Measurements from ENCODE around the gene SCARB1.

The SCARB1 gene

DNA sequence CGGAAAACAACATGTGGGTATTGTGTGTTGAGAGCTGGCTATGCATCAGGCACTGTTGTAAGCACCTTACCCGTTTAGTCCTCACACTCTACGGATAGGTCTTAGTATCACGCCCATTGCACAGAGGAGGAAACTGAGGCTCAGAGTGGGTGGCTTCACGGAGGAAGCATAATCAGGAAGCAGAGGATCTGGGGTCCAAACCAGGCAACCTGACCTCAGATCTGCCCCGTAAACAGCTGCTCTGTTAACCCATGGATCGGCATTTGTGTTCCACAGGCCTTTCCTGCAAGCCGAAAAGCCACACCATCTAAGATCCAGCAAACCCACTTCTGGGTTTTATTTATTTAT is 107.9 kb downstream of the SCARB1 start:
- DNase-seq = no peak

- DNase-seq = no peak
These were observed 108.5 kb downstream of the SCARB1 start for GRCh38 chr12:124754949-124755800.

GRCh38 chr12:124754491-124754890 is 109.2 kb downstream of the SCARB1 start:
- no peak for DNase-seq

DNA sequence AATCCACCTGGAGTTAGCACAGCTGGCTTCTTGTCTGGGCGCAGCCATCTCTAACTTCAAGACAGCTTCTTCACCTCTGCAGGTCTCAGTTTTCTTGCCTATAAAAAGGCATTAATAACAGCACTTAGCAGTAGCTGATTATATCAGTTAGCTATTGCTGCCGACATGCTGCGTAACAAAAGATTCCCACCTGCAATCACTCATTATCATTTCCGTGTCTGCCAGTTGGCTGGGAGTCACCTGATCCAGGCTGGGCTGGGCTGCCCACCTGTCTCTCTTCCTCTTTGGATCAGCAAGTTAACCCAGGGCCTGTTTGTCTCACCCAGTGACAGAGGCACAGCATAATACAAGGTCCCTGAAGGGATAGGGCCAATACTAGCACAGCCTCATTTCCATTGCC is 109.7 kb downstream of the SCARB1 start:
- no peak for DNase-seq

DNA sequence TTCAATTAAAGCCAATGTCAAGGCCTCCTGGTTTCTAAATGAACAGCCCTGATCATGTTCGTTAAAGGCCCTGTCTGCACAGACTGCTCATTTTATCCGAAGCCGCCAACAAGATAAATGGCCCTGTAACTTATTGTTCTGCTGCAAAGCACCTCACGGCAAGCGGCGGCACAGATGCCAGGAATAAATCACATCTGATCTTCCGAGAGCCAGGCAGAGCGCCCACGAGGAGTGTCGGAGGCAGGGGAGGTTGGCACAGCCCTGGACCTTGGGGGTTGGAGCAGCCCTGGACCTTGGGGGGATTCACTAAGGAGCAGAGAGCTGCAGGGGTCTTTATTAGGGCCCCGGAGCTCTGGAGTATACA is 110.5 kb downstream of the SCARB1 start:
- DNase-seq = no peak

DNA sequence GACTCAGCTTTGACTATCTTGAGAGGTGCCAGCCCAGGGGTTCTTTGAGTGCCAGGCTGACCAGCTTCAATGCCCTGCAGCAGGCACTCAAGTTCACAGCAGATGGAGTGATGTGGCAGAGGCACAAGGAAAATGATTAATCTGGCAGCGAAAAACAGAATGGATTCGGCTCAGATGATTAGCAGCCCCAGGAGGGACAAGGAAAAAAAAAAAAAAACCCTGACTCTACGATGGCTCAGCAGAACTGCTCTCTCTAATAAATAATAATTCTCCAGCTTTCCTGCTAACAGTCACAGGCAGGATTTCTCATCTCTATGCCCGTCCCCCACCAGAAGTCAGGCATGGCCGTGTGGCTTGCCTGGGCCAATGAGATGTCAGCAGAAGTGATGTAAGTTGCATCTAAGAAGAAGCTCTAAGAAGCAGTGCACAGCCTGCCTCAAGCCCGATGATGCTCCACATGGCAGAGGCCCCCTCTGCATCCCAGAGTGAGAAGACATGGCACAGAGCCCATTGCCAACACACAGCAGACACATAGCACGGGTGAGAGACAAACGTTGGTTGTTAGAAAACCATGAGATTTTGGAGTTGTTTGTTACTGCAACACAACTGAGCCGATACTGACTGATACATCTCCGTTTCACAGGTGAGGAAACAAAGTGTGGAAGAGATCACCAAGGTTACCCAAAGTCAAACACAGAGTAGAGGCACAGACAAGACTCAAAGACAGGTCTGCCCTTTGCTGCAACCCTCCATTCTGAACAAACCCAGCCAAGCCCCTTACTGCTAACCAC is 111.0 kb downstream of the SCARB1 start:
- DNase-seq = no peak

- DNase-seq = no peak
These were observed 111.9 kb downstream of the SCARB1 start for GRCh38 chr12:124751654-124752355.

GRCh38 chr12:124750787-124751471 is 112.7 kb downstream of the SCARB1 start:
- no peak for DNase-seq

- DNase-seq = no peak
These were observed 113.5 kb downstream of the SCARB1 start for GRCh38 chr12:124750149-124750656.

GRCh38 chr12:124749725-124750124 is 113.9 kb downstream of the SCARB1 start:
- DNase-seq = no peak

DNA sequence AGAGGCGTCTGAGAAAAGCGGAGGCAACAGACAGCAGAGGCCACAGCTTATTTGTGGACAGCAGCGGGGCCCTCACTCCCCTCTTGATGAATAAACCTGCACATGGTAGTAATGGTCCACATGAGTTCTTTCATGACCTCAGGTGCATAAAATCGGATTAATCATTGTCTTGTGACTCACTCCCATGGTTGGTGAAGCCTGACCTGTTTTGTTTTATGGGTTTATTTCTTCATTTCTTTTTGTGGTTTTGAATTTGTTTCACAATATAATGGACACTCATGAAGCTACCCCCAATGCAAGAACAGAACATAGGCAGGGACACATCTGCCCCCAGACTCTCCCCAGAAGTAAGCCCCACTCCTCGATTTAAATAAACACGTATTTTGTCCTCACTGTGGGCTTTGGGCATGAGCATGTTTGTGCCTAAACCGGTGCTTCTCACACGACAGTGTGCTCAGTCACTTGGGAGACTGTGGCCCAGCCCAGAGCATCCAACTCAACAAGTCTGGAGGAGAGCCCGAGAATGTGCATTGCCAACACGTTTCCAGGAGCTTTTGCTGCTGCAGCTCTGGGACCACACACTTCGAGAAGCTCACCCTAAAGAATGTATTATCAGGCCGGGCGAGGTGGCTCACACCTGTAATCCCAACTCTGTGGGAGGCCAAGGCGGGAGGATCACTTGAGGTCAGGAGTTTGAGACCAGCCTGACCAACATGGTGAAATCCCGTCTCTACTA is 116.1 kb downstream of the SCARB1 start:
- DNase-seq = no peak

GRCh38 chr12:124746649-124747425 is 116.8 kb downstream of the SCARB1 start:
- DNase-seq = no peak

DNA sequence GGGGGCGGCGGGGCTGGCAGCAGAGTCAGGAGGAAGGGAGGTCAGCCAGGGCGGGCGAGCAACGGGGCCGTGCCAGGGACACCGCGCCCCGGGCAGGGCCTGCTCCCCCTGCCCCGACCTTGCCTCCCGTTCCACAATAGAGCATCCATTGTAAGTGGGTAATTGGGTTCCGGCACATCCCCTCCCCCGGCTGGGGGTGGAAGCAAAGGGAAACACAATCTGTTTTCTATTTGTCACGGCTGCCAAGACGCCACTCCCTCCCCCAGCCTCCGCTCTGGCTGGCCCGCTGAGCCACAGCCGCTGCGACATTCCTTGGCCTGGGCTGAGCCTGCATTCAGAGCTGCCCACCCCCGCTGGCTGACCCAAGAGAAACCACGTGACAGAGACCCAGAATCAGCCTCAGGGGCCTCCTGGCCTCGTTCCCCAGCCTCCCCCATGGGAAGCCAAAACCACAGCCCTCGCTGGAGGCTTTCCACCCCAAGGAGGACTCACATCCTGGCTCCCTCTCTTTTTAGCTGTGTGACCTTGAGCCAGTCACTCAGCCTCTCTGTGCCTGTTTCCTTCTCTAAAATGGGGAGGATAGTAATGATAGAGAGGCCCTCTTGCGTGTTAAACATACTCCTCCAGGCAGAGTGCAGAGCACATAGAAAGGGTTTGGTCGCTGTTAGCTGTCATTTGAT is 117.6 kb downstream of the SCARB1 start:
- DNase-seq = peak; percentile 74

DNA sequence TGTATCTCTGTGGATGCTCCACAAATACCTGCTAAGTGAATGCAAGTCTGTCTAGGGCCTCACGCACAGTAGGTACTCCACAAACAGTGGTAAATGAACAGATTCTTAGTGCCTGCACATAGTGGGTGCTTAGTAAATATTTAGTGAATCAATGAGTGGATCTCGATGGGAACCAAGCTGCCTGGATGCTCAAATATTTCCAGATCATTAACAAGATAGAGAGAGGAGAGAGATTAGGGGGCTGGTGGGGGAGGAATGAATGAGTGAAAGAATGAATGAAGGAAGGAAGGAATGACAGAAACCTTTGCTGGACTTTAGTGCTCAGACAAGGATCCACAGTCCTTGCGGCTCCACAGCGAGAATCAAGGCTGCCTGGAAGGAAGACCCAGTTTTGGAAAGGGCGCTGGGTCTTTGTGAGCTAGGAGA is 118.2 kb downstream of the SCARB1 start:
- no peak for DNase-seq

DNA sequence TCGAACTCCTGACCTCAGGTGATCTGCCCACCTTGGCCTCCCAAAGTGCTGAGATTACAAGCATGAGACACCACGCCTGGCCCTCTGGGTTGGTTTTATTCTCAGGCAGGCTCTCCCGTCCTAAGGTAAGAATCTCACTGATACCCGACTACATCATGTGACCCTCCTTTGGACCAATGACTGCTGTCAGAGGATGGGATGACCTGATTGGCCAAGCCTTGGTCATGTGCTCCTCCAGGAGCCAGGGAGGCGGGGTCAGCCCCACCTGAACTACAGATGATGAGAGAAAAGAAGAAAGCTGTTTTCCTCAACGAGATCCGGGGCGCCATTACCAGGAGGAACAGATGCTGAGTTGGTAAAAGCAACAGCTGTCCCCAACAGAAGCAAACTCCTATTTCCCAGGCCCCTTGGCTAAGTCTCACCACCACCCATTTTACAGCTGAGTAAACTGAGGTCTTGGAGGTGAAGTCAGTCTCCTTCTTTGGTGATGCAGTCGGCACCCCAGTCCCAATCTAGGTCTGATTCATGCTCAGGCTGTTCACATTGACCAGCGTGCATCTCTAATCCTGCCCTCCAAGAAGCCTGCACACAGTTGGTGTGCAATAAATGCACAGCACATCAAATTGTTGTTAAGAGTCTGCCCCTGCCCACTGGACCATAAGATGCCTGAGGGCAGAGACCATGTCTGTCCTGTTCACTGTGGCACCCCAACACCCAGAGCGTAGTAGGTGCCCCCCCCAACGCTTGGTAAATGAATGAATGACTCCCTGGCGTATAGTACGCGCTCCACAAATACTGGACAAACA is 118.8 kb downstream of the SCARB1 start:
- no peak for DNase-seq

DNA sequence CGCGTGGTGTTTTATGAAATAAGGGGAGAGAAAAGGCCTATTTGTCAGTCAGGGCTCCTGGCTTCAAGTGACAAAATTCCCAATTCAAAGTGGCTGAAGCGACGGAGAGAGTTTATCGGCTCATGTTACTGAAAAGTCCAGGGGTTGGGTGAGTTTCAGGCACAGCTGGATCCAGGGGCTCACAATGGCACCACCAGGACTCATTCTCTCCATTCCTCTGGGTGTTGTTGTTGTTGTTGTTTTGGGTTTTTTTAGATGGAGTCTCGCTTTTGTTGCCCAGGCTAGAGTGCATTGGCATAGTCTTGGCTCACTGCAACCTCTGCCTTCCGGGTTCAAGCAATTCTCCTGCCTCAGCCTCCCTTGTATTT is 119.4 kb downstream of the SCARB1 start:
- DNase-seq = no peak

GRCh38 chr12:124743479-124744272 is 120.0 kb downstream of the SCARB1 start:
- no peak for DNase-seq

DNA sequence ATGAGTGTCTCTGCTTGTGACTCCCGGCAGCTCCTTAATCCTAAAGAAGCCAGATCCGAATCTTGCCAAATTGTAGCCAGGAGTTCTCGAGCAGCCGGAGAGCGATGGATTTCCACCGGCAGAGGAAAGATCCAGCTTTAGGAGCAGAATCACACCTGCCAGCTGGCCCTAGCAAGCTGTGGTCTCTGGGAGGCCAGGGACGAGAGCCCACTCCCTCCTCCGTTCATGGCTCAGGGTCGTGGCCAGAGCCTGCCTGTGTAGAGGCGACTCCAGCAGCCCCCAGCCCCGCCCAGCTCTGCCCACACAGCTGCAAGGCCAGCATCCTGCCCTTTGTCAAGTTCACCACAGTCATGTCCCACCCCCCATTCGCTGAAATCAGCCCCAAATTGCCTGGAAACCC is 121.0 kb downstream of the SCARB1 start:
- DNase-seq = no peak

DNA sequence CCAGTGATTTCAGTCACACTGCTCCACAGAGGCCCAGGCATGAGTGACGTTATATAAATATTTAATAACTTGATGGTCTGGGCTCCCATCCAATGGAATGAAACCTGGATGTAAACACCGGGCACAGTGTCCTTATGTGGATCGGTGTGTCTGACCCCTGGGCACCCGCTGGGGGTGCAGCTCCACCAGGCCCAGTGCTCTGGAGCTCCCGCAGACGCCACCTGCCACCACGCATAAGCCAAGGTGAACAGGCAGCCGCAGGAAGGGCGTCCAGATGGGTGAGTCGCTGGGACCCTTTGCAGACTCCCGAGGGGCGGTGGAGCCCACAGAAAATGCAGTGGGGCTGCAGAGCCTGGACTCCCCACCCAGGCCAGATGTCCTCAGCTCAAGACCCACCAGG is 121.6 kb downstream of the SCARB1 start:
- DNase-seq = no peak

Data from NCI-H2029 (cell line).